Neural progenitor cell (in vitro differentiated cells): Measurements from ENCODE around the gene SLC25A1.

Source experiments
- CTCF ChIP-seq: fragments of 200-600 bp; sonication (generic); IDR thresholded peaks from 2 replicates; pipeline ENCODE4 v1.5.1; 2017; ENCODE audit warnings: antibody characterized with exemption, mild to moderate bottlenecking
- EZH2 ChIP-seq: fragments of 200-600 bp; sonication (generic); IDR thresholded peaks from 2 replicates; pipeline ENCODE4 v1.6.1; 2017; ENCODE audit warnings: antibody characterized with exemption, mild to moderate bottlenecking, moderate library complexity

- TF ChIP-seq CTCF (no peak), EZH2 (no peak)
These were observed 17.5 kb upstream of the SLC25A1 start for GRCh38 chr22:19195796-19196731.
